Measurements from ENCODE around the gene RAB40C. TPM values are rescaled to one million over a fixed set of nuclear protein-coding genes. Genes with fewer than 3 reads are reported as not detected.
A peak's percentile ranks its signal among the peaks of the same experiment; 100 is the strongest.

The RAB40C gene
- total and polyA plus RNA-seq, 2 donors (not counting 1 experiment from before 2014, with no cell fraction given): 3.2 to 11.6 TPM

GRCh38 chr16:586645-587590, 2.9 kb upstream of the RAB40C start:
- Histone ChIP-seq H3K79me2 (ENCODE audit: control insufficient read depth, insufficient read depth, low read length) (peaks cover 12% of the 10 kb centered on the region), H3K9me3 (ENCODE audit: control insufficient read depth, insufficient read depth, low read depth, low read length) (no peaks in the 10 kb centered on the region), H3K27me3 (ENCODE audit: control insufficient read depth, insufficient read depth, low read length) (no peaks in the 10 kb centered on the region), H3K4me3 (replicated peaks in 1 of 4; ENCODE audit: control extremely low read depth in 1 of 4, insufficient read depth in 1 of 4, low read depth in 3 of 4, low read length in 4 of 4) (peak overlapping the region in 1 of 4 experiments; percentile 80), H3K4me2 (ENCODE audit: extremely low read depth, insufficient read depth, low read length) (peak overlapping the region; percentile 44), H3K36me3 (ENCODE audit: control insufficient read depth, insufficient read depth, low read length) (peaks cover 4% of the 10 kb centered on the region), H3K9ac (ENCODE audit: insufficient read depth, low read length) (no peak overlapping the region), H3K27ac (ENCODE audit: insufficient read depth, low read length) (peak overlapping the region; percentile 20), H2AFZ (ENCODE audit: low read length) (no peak overlapping the region), H4K20me1 (ENCODE audit: control insufficient read depth, extremely low read depth, insufficient read depth, low read length) (no peaks in the 10 kb centered on the region), H3K4me1 (ENCODE audit: control insufficient read depth, extremely low read depth, insufficient read depth, low read length) (peaks cover 16% of the 10 kb centered on the region)
- DNase-seq (ENCODE audit: low read depth in 2 of 2): peak; percentile 26 to 42
- no peak for TF ChIP-seq CTCF (conservative IDR thresholded peaks at IDR 0.05 in 1 of 2, IDR thresholded peaks at IDR 0.05 in 1 of 2; ENCODE audit: low read depth in 1 of 2, low read length in 2 of 2)
- TF ChIP-seq EZH2 (IDR thresholded peaks at IDR 0.05; ENCODE audit: low read length, missing control alignments): no peak

GRCh38 chr16:588639-588888, 1.3 kb upstream of the RAB40C start:
- no peaks in the 10 kb centered on the region for H3K27me3 ChIP-seq (ENCODE audit: control insufficient read depth, insufficient read depth, low read length)
- peak overlapping the region; percentile 60 to 94 (median 87) for H3K4me3 ChIP-seq (replicated peaks in 1 of 4; ENCODE audit: control extremely low read depth in 1 of 4, insufficient read depth in 1 of 4, low read depth in 3 of 4, low read length in 4 of 4)
- peak; percentile 58 to 76 for DNase-seq (ENCODE audit: low read depth in 2 of 2)
- no peaks in the 10 kb centered on the region for H3K9me3 ChIP-seq (ENCODE audit: control insufficient read depth, insufficient read depth, low read depth, low read length)
- H2AFZ ChIP-seq (ENCODE audit: low read length): no peak overlapping the region
- H3K4me2 ChIP-seq (ENCODE audit: extremely low read depth, insufficient read depth, low read length): peak overlapping the region; percentile 81
- no peak for TF ChIP-seq EZH2 (IDR thresholded peaks at IDR 0.05; ENCODE audit: low read length, missing control alignments)
- no peak for TF ChIP-seq CTCF (conservative IDR thresholded peaks at IDR 0.05 in 1 of 2, IDR thresholded peaks at IDR 0.05 in 1 of 2; ENCODE audit: low read depth in 1 of 2, low read length in 2 of 2)
- no peaks in the 10 kb centered on the region for H3K36me3 ChIP-seq (ENCODE audit: control insufficient read depth, insufficient read depth, low read length)
- H3K4me1 ChIP-seq (ENCODE audit: control insufficient read depth, extremely low read depth, insufficient read depth, low read length): peaks cover 16% of the 10 kb centered on the region
- H3K79me2 ChIP-seq (ENCODE audit: control insufficient read depth, insufficient read depth, low read length): peaks cover 15% of the 10 kb centered on the region
- peak overlapping the region; percentile 90 for H3K27ac ChIP-seq (ENCODE audit: insufficient read depth, low read length)
- peak overlapping the region; percentile 94 for H3K9ac ChIP-seq (ENCODE audit: insufficient read depth, low read length)
- no peaks in the 10 kb centered on the region for H4K20me1 ChIP-seq (ENCODE audit: control insufficient read depth, extremely low read depth, insufficient read depth, low read length)

- H3K4me1 ChIP-seq (ENCODE audit: control insufficient read depth, extremely low read depth, insufficient read depth, low read length): peaks cover 16% of the 10 kb centered on the region
- peak; percentile 92 to 96 for DNase-seq (ENCODE audit: low read depth in 2 of 2)
- no peaks in the 10 kb centered on the region for H3K9me3 ChIP-seq (ENCODE audit: control insufficient read depth, insufficient read depth, low read depth, low read length)
- no peaks in the 10 kb centered on the region for H4K20me1 ChIP-seq (ENCODE audit: control insufficient read depth, extremely low read depth, insufficient read depth, low read length)
- H3K27me3 ChIP-seq (ENCODE audit: control insufficient read depth, insufficient read depth, low read length): no peaks in the 10 kb centered on the region
- no peak for TF ChIP-seq EZH2 (IDR thresholded peaks at IDR 0.05; ENCODE audit: low read length, missing control alignments)
- no peak for TF ChIP-seq CTCF (conservative IDR thresholded peaks at IDR 0.05 in 1 of 2, IDR thresholded peaks at IDR 0.05 in 1 of 2; ENCODE audit: low read depth in 1 of 2, low read length in 2 of 2)
- H3K9ac ChIP-seq (ENCODE audit: insufficient read depth, low read length): peak overlapping the region; percentile 94
- no peaks in the 10 kb centered on the region for H3K36me3 ChIP-seq (ENCODE audit: control insufficient read depth, insufficient read depth, low read length)
- peak overlapping the region; percentile 92 for H2AFZ ChIP-seq (ENCODE audit: low read length)
- H3K79me2 ChIP-seq (ENCODE audit: control insufficient read depth, insufficient read depth, low read length): peaks cover 15% of the 10 kb centered on the region
- H3K4me3 ChIP-seq (replicated peaks in 1 of 4; ENCODE audit: control extremely low read depth in 1 of 4, insufficient read depth in 1 of 4, low read depth in 3 of 4, low read length in 4 of 4): peak overlapping the region; percentile 60 to 94 (median 87)
- peak overlapping the region; percentile 90 for H3K27ac ChIP-seq (ENCODE audit: insufficient read depth, low read length)
- H3K4me2 ChIP-seq (ENCODE audit: extremely low read depth, insufficient read depth, low read length): peak overlapping the region; percentile 81
Observed at GRCh38 chr16:588889-589657, 793 bp upstream of the RAB40C start.

All from fibroblast of lung (primary cell).